ENCODE measurements around the gene ATOX1.
"Not testable (repeated sequence)": the region's sequence is repeated elsewhere in the genome, so short reads cannot be mapped to it uniquely, and the experiment has no call there.

ATOX1 gene

GRCh38 chr5:151758430-151759241 lies at the start of gene ATOX1:
TSS of gene ATOX1 (minus strand) at chr5:151758631. CDS start at chr5:151758551, 80 bp downstream.
- peak; percentile 89 for DNase-seq

GRCh38 chr5:151805414-151806223 lies 47.2 kb upstream of the ATOX1 start:
- no peak for DNase-seq

- DNase-seq, result no peak
Measured at GRCh38 chr5:151800532-151800931, 42.1 kb upstream of the ATOX1 start.

GRCh38 chr5:151799407-151799806 lies 41.0 kb upstream of the ATOX1 start:
- no peak for DNase-seq

- no peak for DNase-seq
Measured at GRCh38 chr5:151798674-151799073, 40.2 kb upstream of the ATOX1 start.

- no peak for DNase-seq
Measured at GRCh38 chr5:151795426-151795825, 37.0 kb upstream of the ATOX1 start.

- no peak for DNase-seq
Measured at GRCh38 chr5:151793358-151793757, 34.9 kb upstream of the ATOX1 start.

- no peak for DNase-seq
Measured at GRCh38 chr5:151787817-151788216, 29.4 kb upstream of the ATOX1 start.

- DNase-seq, result no peak
Measured at GRCh38 chr5:151786468-151786867, 28.0 kb upstream of the ATOX1 start.

GRCh38 chr5:151784141-151784540 lies 25.7 kb upstream of the ATOX1 start:
- DNase-seq, result no peak

GRCh38 chr5:151783664-151784063 lies 25.2 kb upstream of the ATOX1 start:
- not testable (repeated sequence) for DNase-seq

- DNase-seq, result no peak
Measured at GRCh38 chr5:151781201-151781600, 22.8 kb upstream of the ATOX1 start.

GRCh38 chr5:151780348-151780747 lies 21.9 kb upstream of the ATOX1 start:
- no peak for DNase-seq

- DNase-seq, result no peak
Measured at GRCh38 chr5:151779531-151780125, 21.2 kb upstream of the ATOX1 start.

GRCh38 chr5:151775025-151775606 lies 16.7 kb upstream of the ATOX1 start:
- no peak for DNase-seq

- DNase-seq, result no peak
Measured at GRCh38 chr5:151773951-151774350, 15.5 kb upstream of the ATOX1 start.

- no peak for DNase-seq
Measured at GRCh38 chr5:151772846-151773561, 14.6 kb upstream of the ATOX1 start.

- DNase-seq, result peak; percentile 28
Measured at GRCh38 chr5:151772029-151772845, 13.8 kb upstream of the ATOX1 start.

GRCh38 chr5:151771259-151772028 lies 13.0 kb upstream of the ATOX1 start, which contains the start of gene G3BP1:
TSS of gene G3BP1 (plus strand) at chr5:151771954. CDS start at chr5:151786621, 14,667 bp downstream.
- DNase-seq, result peak; percentile 97

- DNase-seq, result peak; percentile 63
Measured at GRCh38 chr5:151770383-151771258, 12.2 kb upstream of the ATOX1 start.

Data from stimulated activated CD4-positive, alpha-beta T cell treated with anti-CD3 and anti-CD28 coated beads, Interleukin-12 subunit alpha, Interleukin-12 subunit beta, amount 100 ng/mL, for 4 hours (primary cell).